Cardiac muscle cell (in vitro differentiated cells and primary cell): ENCODE measurements around the gene KSR1. TPM values are rescaled to one million over a fixed set of nuclear protein-coding genes. Genes with fewer than 3 reads are reported as not detected.

Experiments
- DNase-seq, 2 donors: peaks; one replicate each; pipeline versions ENCODE4 v3.0.0 to v3.0.0-alpha.2; 2010 to 2017; ENCODE audit warnings: low read depth in 1 of 2, low spot score in 1 of 2
- H3K27ac ChIP-seq: fragments of 200-600 bp; sonication (generic); 2 replicates; pipeline ENCODE4 v1.5.1; 2016
- H3K27me3 ChIP-seq: fragments of 200-600 bp; sonication (generic); 2 replicates; pipeline ENCODE4 v1.6.0; 2016; ENCODE audit warnings: control low read depth
- H3K36me3 ChIP-seq: fragments of 200-600 bp; sonication (generic); 2 replicates; pipeline ENCODE4 v1.5.1; 2016; ENCODE audit warnings: control low read depth
- H3K4me1 ChIP-seq: fragments of 200-600 bp; sonication (generic); 2 replicates; pipeline ENCODE4 v1.8.1; 2017; ENCODE audit warnings: low read depth, mild to moderate bottlenecking, mixed run types
- H3K4me3 ChIP-seq: fragments of 200-600 bp; sonication (generic); 2 replicates; pipeline ENCODE4 v1.5.1; 2016; ENCODE audit warnings: mild to moderate bottlenecking
- H3K9me3 ChIP-seq: fragments of 200-600 bp; sonication (generic); 2 replicates; pipeline ENCODE4 v1.5.1; 2017; ENCODE audit warnings: low read depth, mild to moderate bottlenecking, control low read depth
- CTCF ChIP-seq: IDR thresholded peaks from 2 replicates; pipeline ENCODE4 v1.5.1; 2012; ENCODE audit warnings: low read depth, mild to moderate bottlenecking, low read length
- polyA plus RNA-seq: library from polyadenylated mRNA; unstranded; fragments of >200 nt; fragmentation: Nextera tagmentation; extraction: Ambion mirVana; gene quantifications from 2 replicates; pipeline ENCODE4 v1.2.1, GENCODE V29; 2016
- total RNA-seq: library from RNA; depleted of rRNA; stranded (reverse); fragments of >200 nt; gene quantifications from 2 replicates; pipeline ENCODE4 v1.2.3, GENCODE V29; 2016

The KSR1 gene
- total and polyA plus RNA-seq, 2 experiments from 2014 or later = 15.7 to 29.0 TPM

- peak; percentile 39 to 53 for DNase-seq
- Histone ChIP-seq H3K27me3 (no peaks in the 10 kb centered on the region), H3K4me3 (no peak overlapping the region), H3K27ac (no peak overlapping the region), H3K36me3 (no peaks in the 10 kb centered on the region), H3K9me3 (no peaks in the 10 kb centered on the region), H3K4me1 (peaks cover 52% of the 10 kb centered on the region)
- peak; percentile 73 for TF ChIP-seq CTCF
Measured at GRCh38 chr17:27569257-27569722, 113.0 kb downstream of the KSR1 start.

GRCh38 chr17:27569884-27570577 lies 113.8 kb downstream of the KSR1 start:
- DNase-seq = no peak
- no peak for TF ChIP-seq CTCF
- H3K36me3 ChIP-seq = no peaks in the 10 kb centered on the region
- no peaks in the 10 kb centered on the region for H3K9me3 ChIP-seq
- H3K27ac ChIP-seq = peak overlapping the region; percentile 48
- peaks cover 56% of the 10 kb centered on the region for H3K4me1 ChIP-seq
- no peak overlapping the region for H3K4me3 ChIP-seq
- no peaks in the 10 kb centered on the region for H3K27me3 ChIP-seq

- Histone ChIP-seq H3K9me3 (no peaks in the 10 kb centered on the region), H3K27me3 (no peaks in the 10 kb centered on the region), H3K4me1 (peaks cover 56% of the 10 kb centered on the region), H3K4me3 (no peak overlapping the region), H3K36me3 (no peaks in the 10 kb centered on the region), H3K27ac (peak overlapping the region; percentile 48)
- no peak for TF ChIP-seq CTCF
- no peak for DNase-seq
Measured at GRCh38 chr17:27570578-27570914, 114.3 kb downstream of the KSR1 start.

GRCh38 chr17:27571563-27572352 lies 115.5 kb downstream of the KSR1 start:
- no peaks in the 10 kb centered on the region for H3K36me3 ChIP-seq
- H3K4me1 ChIP-seq = peaks cover 58% of the 10 kb centered on the region
- DNase-seq = peak in 1 of 2 donors; percentile 6
- H3K27ac ChIP-seq = peak overlapping the region; percentile 46
- TF ChIP-seq CTCF = no peak
- no peak overlapping the region for H3K4me3 ChIP-seq
- no peaks in the 10 kb centered on the region for H3K9me3 ChIP-seq
- H3K27me3 ChIP-seq = no peaks in the 10 kb centered on the region

- no peak overlapping the region for H3K27ac ChIP-seq
- H3K9me3 ChIP-seq = no peaks in the 10 kb centered on the region
- H3K36me3 ChIP-seq = no peaks in the 10 kb centered on the region
- DNase-seq = no peak
- no peaks in the 10 kb centered on the region for H3K27me3 ChIP-seq
- no peak for TF ChIP-seq CTCF
- no peak overlapping the region for H3K4me3 ChIP-seq
- H3K4me1 ChIP-seq = peaks cover 67% of the 10 kb centered on the region
Measured at GRCh38 chr17:27572665-27573064, 116.4 kb downstream of the KSR1 start.
